Activated T-cell treated with anti-CD3 and anti-CD28 coated beads, Interleukin-2, amount 50 U/mL, for 1 hour (primary cell): Measurements from ENCODE around the gene WIPF1.

ENCODE experiments used
- DNase-seq: peaks from one replicate; pipeline ENCODE4 v3.0.0-alpha.2; 2020

WIPF1 gene

DNA sequence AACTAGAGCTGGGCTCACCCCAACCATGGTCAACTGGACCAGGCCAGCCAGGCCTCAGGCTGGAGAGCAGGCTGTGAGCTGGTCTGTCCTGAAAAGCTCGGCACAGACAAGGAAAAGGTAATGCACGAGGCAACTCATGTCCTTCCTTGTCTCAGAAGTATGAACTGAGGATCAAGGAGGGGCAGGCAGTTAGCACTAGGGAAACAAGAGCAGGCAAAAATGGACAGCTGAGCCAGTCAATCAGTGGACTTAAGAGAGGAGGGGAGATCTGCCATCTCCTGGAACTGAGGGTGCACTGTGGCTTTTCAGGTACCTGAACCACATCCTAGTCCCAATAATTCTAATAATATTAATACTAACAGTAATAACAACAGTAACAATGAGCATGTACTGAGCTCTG is 20.6 kb upstream of the WIPF1 start:
- no peak for DNase-seq

DNA sequence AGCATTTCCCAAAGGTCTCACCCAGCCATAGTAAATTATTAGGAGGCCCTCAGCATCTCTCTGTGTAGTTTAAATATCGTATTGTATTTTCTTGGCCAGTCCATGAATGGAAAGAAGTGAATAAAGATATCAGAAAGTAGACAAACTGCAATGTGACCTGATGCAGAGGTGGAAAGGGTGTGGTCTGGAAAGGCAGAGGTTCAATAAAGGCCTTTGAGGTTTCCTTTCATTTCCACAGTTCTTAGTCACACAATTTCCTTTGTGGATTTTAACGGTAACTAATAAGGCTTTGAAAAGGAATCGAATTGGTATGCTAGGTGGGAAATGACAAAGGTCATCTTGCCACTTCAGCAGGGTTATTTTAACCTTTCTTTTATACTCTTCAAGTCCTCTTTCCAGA is 20.1 kb upstream of the WIPF1 start:
- no peak for DNase-seq

DNA sequence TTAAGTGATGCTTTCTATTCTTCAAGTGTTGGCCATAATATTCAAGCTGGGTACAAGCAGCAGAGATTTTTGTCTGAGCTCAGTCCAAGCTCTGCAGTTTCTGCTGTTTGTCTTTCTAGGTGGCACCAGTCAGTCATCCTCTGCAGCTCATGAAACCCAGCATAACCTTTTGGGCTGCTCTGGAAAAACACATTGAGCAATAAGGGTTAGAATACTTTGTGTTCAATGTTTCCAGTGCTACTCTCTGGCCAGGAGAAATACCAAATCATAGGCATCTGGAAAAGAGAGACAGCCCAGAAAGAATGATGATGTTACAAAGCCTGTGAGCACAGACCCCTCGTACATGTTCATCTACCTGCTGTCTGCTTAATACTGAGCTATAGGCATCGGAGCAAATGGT is 19.5 kb upstream of the WIPF1 start:
- no peak for DNase-seq

DNA sequence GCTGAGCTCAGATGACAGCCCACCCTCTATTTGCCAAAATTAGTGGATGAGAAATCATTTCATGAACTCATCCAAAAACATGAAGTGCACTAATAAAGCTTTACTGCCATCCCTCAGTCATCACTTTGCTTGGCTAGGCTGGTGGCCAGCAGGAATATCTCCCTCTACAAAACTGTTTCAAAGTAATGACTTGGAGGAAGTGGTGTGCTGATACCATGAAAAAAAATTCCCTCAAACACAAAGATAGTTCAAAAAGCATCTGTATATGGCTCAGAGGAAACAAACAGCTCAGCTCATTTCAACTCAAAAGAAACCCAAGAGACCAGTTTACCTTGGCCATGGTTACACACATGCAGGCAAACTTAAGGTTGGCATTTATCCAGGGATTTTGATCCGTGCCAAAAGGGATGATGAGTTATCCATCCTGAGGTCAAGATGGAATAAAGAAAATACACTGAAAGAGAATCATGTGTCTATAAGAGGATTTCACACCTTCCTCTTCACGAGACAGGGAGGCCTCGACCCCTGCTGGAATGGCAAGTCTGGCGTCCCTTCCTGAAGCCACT is 18.4 kb upstream of the WIPF1 start:
- no peak for DNase-seq

DNA sequence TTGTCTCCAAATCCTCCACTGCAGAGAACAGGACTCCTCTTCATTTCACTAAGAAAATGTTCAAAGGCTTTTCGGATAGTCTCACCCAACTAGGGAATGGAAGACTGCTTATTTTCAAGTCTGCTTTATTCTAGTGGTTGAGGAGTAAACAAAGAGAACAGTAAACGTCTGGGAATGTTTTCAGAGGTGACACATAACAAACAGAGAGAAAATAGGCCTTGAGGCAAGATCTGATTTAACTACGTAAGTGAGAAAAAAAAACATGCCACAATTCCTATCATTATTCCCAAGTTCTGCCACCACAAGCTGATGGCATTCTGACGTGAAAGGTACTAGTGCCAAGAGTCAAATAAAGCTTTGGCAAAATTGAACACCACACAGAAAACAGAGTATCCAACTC is 16.7 kb upstream of the WIPF1 start:
- no peak for DNase-seq

DNA sequence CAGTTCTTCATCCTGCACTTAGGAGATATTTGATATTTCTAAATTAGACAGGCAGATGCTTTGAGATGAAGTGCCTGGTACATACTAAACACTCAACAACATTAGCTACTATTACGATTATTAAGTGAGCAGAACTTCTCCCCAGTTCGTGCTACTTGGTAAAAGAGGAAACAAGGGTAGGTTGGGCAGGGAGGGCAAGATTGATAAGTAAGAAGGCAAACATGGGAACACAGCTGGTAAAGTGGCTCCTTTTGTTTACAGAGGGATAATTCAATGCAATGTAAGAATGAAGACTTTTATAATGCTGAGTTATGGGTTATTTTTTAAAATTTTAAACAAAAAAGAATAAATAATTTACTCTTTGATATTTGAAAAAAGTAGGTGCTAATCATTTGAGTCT is 15.9 kb upstream of the WIPF1 start:
- no peak for DNase-seq

DNA sequence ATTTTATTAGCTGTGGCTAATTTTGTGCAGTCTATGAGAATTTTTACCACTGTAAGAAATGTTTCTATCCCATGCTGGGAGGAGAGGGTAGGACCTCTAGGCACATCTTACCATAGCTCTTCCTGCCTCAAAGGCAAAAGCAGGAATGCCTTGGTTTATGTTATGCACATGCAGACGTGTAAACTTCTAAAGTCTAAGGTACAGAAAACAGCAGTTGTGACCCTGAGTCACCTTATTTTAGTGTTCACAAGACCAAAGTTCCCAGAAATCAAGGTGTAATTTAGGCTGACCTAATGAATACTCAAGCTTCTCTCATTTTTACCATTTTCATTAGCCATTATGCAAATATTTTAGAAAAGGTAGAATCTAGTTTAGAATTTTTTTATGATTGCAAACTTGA is 15.4 kb upstream of the WIPF1 start:
- DNase-seq = no peak

DNA sequence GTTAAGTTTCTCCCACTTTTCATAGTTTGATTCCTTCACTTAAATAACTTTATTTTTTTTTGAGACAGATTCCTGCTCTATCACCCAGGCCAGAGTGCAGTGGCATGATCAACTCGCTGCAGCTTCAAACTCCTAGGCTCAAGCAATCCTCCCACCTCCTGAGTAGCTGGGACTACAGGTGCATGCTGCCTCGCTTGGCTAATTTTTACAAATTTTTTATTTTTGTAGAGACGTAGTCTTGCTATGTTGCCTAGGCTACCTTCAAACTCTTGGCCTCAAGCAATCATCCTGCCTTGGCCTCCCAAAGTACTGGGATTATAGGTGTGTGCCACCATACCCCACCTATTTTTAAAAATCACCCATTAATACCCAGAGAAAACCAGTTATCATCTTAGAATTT is 14.2 kb upstream of the WIPF1 start:
- DNase-seq = no peak

DNA sequence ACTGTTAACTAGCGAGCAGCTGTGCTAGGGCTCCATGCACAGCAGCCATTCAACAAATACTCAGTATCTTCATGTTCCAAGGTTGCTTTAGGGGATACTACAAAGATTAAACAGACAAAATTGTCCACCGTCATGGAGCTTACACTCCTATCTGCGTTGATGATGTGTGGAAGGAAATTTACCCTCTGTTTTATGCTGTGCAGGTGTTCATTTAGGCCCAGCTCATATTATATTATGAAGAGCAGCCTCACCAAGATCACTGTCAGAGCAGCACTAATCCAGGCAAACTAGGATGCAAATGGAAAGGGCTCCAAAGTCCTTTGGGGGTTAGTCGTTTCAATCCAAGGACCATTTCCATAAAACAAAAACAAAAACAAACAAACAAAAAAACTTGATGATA is 13.4 kb upstream of the WIPF1 start:
- DNase-seq = no peak

DNA sequence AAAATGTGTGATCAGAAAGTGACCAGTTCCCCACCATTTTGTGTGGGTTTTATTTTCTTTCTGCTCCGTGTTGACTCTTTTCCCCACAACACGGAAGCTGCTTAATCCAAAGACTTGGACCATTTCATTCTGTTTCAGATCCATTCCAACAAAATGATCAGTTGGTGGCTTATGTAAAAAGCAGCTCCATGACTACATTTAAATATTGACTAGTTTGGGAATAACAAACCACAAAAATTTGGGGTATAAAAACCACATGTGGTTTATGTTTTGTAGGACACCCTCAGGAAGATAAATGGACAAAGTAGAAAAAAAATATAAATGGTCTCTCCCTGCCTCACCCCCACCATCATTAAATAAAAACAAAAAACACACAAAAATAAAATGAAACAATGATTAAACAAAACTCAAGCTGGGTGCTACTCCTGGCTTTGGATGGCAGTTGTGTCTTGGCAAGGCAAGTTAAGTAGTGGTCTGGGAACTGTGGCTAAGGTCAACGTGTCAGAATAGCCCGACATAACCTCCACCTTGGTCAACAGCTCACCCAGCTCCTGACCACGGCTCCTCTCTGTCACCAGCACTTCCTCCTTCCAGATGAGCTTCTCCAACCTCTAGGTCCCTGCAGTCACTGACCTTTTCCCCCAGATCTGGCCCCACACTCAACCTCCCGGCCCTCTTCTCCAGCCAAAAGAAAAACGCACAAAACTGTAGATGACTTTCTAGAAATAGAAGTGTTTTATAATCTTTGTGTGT is 12.8 kb upstream of the WIPF1 start:
- DNase-seq = no peak

DNA sequence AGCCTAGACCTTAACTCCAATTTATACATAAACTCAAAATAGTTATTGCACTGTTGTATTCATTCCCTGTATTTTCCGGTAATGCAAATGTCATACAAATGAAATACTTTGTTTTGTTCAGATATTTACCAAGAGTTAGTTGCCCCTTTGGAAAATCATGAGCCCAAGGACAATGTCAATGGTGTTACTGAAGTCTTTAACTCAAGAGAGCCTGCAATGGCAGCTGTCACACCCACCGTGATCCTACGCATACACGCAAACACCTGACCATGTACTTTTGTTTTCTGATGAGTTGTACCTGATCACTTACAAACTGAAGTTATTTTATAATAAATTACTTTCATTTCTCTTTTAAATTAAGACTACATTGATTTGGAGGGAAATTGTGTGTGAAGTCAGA is 11.7 kb upstream of the WIPF1 start:
- DNase-seq = no peak

DNA sequence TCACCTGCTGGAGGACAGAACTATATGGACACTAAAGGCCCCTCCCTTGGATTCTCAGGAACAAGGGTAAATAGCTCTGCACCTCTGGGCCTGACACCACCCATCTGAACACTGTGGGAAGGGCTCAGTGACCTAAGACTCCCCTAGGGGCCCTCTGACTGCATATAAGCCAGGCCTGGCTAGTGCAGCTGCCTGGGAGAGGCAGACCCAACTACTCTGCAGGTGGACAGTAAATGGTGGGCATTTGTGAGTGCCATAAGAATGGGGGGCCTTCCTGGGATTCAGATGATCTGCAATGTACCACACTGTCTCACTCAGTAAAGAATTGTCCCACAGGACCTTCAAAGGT is 11.2 kb upstream of the WIPF1 start:
- no peak for DNase-seq

DNA sequence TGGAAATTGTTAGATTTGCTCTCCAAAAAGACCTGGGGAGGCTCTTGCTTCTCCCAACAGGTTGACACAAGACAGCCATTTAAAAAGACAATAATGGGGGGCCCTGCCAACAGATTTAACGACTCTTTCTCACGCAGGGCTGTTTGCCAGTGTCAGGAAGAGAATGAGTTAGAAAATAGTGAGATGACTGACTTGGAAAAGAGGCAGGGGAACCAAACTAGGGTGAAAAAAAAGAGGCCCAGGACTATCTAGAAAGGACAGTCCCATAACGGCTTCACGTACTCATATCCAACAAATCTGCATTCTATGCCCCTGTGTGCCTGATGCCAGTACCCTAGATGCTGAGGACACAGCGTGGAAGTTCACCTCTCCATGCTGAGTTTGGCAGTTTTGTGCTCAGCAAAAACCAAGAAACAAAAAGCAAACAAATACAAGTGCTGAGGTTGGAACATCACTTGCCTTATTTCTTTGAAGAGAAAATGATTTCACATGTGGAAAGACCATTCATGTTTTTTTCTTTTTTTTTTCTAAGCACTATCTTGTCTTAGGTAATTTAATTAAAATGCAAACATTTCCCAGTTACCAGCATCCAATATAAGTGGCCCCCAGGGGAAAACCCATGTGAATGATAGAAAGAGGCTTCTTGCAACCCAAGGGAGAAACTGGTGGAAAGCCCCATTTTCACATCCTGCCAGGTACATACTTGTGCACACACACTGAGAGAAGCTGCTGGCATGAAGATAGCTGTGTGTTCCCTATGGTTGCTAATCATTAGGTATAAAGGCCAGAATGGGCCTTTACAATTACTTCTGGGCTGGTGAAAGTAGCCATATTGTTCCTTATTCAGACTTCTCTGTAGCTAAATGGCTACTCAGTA is 10.6 kb upstream of the WIPF1 start:
- DNase-seq = no peak

DNA sequence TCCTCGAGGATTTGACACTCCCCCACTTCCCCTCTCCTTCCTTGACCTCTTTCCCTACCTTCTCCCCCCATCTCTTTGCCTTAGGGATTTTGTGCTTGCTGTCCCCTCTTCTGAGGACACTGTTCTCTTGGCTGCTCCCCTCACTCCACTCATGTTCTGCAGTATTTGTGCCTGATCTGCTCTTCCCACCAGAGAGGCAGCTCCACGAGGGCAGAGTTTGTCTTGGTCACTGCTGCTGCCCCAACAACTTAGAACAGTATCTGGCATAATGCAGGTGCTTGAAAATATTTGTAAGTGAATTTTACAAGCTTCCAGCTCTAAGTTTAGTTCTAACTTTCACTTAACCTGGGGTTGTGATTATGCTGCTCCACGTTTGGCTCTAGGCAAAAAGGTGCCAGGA is 10.0 kb upstream of the WIPF1 start:
- no peak for DNase-seq

DNA sequence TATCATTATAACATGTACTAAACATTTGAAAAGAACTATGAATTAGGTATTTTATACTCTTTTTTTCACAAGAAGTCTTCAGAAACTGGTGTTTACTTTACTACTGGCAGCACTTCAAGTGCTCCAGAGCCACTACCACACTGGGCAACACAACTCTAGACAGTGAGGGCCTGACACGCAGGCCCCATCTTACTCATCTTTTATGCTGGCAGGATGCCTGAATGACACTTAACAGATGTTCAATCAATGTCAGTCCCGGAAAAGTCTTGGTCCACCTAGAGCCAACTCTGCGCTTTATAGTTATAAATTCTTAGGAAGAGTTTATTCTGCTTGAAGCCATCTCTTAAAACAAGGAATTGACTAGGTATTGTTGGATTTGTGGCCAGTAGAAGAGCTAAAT is 8.7 kb upstream of the WIPF1 start:
- DNase-seq = no peak

DNA sequence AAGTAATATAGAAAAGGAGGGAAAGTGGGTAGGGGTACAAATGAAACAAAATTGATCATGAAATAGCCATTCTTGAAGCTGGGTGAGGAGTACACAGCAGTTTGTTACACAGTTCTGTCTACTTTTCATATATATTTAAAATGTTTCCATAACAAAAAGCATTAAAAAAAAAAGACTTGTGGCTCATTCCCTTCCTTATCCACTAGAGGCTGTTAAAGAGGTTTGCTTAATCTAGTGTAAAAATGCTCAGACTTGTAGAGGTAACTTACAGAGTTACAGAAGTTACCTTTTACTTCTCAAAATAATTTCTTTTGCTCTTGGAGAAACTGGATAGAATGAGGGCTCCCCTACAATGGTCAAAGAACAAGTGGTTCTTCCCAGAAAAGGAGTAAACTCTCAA is 8.1 kb upstream of the WIPF1 start:
- no peak for DNase-seq

DNA sequence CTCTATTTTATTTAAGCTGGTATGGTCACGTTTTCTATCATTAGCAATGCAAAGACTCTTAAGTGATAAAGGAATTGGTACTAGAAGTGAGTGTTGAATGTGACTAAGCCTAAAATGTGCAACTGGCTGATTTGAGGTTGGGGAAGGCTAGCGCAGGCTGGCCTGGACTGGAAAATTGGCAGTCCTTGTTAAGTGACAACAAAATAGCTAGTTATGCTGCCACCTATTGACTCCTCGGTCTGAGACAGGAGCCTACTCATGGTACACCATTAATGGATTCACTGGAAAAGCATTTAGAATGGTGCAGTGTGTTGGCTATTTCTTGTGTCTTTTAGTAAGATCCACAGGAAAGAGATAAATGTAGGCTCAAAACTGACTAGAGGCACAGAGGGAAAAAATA is 5.7 kb upstream of the WIPF1 start:
- peak; percentile 53 for DNase-seq

DNA sequence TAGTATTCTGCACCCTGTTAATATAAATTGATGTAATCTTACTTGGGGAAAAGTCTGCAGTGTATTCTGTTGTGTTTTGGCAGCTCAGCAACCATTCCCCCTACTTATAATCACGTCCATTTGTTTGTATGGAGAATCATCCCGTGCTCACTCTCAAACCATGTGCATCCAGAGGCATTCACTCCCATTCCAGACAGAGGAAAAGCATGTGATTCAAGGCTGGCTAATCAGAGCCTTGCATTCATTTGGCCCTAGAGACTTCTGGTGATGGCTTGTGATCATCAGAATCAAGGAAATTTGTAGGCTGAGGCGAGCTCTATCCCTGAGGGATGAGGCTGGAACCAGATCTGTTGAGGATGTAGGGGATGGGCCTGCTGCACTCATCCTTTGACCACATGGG is 5.1 kb upstream of the WIPF1 start:
- DNase-seq = no peak

DNA sequence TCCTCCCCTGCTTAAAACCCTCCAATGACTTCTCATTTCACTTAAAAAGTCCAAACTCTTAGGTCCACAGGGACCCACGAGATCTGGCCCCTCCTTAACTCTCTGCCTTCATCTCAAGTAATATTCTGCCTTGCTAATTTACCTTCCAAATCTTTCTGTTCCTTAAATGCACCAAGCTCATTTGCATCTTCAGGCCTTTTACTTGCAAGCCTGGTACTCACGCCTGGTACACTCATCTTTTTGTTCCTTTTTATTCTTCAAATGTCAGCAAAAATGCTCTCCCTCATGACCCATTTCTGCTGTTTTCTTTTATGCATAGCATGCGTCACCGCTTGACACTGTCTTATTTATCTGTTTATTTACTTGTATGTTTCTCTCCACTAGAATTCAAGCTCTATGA is 2.7 kb upstream of the WIPF1 start:
- no peak for DNase-seq

DNA sequence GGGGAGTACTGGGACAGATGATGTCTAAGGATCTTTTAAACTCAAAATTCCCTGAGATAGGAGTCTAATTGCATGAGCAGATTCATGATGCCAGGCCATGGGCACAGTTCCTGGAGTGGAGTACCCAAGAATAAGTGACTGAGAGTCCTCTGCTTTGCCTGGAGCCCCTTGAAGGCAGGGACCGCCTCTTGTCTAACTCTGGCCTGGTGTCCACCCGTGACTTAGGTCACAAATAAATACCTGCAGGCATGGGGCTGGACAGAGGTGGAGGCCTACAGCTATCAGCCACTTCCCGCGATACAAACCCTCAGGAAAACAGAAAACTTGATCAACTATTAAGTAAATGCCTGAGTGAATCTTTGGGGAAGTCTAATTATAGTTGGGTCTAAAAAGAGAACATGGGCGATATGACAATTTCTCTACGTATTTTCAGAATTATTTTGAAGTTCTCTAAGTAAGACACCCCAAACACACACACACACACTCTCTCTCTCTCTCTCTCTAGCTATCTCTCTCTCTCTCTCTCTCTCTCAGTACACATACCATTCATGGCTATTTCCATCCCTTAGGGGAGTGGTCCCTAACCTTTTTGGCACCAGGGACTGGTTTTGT is 1.8 kb upstream of the WIPF1 start:
- no peak for DNase-seq

DNA sequence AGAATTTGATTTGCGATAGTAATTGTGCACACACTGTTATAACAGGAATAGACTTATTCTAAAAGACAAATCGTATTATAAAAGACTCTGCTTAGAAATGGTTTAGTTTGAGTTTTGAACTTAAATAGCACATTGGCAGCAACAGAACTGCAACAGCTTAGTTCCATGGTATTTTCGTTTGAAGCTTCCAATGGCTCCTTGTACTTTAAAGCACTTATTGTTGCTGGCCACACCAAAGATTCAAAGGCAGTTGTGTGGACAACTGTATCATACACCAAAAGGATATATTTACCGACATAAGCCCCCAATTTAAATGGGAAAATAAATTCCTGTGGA is 627 bp downstream of the WIPF1 start:
- no peak for DNase-seq

DNA sequence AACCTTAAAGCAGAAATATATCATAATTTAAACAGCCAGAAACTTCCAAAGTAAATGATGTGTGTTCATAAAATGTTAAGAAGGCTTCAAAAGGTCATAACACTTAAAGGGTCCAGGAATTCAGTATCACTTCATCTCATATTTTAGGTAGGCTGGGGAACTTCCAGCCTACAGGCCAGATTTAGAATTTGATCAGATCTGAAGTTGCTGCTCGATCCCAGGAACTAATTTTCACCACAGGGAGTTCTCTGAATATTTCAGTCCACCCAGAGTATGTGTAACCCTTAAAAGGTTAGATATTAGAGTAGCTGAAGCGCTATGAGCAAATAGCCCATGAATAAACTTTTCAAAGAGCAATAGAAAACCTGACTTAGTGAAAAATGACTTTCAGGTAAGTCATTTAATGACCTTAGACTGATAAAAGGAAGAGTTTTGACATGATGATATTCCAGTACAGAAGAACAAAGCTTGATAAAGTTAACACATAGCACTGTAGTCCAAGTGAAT is 1.7 kb downstream of the WIPF1 start:
- no peak for DNase-seq

DNA sequence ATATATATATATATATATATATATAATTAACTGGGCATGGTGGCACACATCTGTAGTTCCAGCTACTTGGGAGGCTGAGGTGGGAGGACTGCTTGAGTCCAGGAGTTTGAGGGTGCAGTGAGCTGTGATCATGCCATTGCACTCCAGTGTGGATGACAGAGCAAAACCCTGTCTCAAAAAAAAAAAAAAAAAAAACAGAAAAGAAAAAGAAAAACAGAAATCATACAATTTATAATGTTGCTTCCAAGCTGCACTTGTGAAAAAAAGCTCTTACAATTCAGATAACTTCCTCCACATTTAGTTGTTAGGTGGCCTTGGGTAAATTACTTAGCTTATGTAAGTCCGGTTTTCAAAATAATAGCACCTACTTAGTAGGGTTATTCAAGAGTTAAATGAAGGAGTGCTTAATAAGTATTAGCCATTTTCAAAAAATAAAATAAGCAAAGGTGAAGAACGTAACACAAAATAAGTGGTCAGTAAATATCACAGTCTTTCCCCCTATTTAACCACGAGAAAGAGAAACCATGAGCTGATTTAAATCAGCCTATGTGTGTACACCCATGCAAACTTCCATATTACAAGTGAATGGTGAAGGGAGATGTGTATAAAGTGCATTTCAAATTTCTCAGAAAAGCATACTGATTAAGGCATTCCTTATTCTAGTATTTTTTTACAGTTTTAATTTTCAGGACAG is 2.3 kb downstream of the WIPF1 start:
- no peak for DNase-seq
